AG09309 (cell line): ENCODE results near the gene FSD2.

Source experiments
- DNase-seq: peaks from one replicate; pipeline ENCODE4 v3.0.0-alpha.2; 2010; ENCODE audit warnings: low read depth
- H3K4me3 ChIP-seq: 2 replicates; pipeline ENCODE4 v1.5.1; 2011; ENCODE audit warnings: mild to moderate bottlenecking, low read depth, low read length, moderate library complexity; ENCODE audit not compliant: control insufficient read depth
- TF ChIP-seq, protein P1 (sequence below): IDR thresholded peaks from 2 replicates; pipeline ENCODE4 v1.5.1; 2011; ENCODE audit warnings: mild to moderate bottlenecking, low read depth, low read length, inconsistent platforms; ENCODE audit not compliant: insufficient read depth, control insufficient read depth; ENCODE audit errors: missing control alignments

Gene FSD2

DNA sequence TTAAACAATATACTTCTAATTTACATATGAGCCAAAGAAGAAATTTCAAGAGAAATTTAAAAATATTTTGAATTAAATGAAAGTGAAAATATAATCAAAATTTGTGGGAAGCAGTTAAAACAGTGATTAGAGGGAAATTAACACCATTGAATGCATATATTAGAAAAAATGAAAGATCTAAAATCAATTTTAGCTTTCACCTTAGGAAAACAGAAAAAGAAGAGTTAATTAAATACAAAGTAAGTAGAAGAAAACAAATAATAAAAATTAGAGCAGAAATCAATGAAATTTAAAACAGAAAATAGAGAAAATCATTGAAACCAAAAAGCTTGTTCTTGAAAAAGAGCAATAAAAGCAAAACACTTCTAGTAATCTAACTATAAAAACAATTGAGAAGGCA is 57.6 kb downstream of the FSD2 start:
- TF ChIP-seq, protein P1, sequence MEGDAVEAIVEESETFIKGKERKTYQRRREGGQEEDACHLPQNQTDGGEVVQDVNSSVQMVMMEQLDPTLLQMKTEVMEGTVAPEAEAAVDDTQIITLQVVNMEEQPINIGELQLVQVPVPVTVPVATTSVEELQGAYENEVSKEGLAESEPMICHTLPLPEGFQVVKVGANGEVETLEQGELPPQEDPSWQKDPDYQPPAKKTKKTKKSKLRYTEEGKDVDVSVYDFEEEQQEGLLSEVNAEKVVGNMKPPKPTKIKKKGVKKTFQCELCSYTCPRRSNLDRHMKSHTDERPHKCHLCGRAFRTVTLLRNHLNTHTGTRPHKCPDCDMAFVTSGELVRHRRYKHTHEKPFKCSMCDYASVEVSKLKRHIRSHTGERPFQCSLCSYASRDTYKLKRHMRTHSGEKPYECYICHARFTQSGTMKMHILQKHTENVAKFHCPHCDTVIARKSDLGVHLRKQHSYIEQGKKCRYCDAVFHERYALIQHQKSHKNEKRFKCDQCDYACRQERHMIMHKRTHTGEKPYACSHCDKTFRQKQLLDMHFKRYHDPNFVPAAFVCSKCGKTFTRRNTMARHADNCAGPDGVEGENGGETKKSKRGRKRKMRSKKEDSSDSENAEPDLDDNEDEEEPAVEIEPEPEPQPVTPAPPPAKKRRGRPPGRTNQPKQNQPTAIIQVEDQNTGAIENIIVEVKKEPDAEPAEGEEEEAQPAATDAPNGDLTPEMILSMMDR, result no peak
- no peak for DNase-seq
- H3K4me3 ChIP-seq, result no peak overlapping the region

DNA sequence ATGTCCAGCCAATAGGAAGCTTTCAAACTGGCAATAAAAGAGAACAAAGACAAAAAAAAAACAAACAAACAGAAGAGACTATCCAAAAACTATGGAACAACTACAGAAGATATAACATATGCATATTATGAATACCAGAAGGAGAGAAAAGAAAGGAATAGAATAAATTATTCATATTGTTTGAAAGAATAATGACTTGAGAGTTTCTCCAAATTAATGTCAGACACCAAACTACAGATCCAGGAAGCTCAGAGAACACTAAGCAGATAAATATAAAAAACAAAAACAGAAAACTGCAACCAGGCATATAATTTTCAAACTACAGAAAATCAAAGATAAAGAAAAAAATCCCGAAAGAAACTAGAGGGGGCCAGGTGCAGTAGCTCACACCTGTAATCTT is 62.1 kb downstream of the FSD2 start:
- H3K4me3 ChIP-seq, result no peak overlapping the region
- DNase-seq, result no peak
- TF ChIP-seq, protein P1, result no peak

DNA sequence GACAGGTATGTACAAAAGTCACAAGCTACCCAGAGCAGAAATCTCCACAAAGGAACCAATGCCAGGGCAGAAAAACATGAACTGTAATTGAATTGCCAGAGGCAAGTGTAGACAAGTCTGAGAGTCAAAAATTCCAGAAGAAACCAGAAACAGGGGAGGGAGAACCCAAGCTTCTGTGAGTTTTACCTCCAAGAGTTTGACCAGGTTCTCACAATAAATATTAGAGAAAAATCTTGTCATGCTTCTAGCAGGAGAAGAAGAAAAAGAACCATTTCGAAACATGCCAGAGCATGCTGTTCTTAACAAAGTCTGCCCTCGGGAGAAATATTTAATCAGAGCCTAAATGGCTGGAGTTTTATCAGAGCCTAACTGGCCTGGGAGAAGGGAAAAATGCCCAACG is 63.7 kb downstream of the FSD2 start:
- DNase-seq, result no peak
- no peak overlapping the region for H3K4me3 ChIP-seq
- TF ChIP-seq, protein P1, result no peak

DNA sequence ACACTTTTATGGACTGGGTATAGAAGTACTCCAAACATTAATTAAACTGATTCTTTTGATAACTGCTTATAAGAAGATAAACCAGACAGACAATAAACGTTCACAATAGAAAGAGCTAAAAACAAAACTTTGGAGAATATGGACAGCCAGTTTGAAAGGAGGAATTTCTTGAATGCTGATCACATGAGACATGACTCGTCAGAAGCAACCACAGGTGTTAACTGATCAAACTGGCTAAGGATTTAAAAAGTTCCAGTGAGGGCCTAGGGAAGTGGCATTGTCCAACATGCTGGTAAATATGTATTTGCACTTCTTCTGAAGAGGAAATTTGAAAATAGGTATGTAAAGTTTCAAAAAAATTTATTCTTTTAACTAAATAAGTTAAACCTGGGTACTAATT is 66.8 kb downstream of the FSD2 start:
- DNase-seq, result no peak
- TF ChIP-seq, protein P1, result no peak
- no peak overlapping the region for H3K4me3 ChIP-seq

DNA sequence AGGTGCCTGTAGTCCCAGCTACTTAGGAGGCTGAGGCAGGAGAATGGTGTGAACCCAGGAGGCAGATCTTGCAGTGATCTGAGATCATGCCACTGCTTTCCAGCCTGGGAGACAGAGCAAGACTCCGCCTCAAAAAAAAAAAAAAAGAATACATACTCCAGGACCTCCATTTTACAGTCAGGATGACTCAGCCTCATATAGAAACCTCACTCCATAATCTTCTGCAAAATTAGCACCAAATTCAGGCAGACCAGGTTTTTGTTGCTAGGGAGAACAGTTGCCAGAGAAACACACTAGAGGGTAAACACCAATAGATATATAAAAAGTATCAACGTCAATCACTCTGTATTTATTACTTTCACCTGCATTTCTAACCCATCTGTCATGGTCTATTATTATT is 67.9 kb downstream of the FSD2 start:
- no peak overlapping the region for H3K4me3 ChIP-seq
- TF ChIP-seq, protein P1, result no peak
- DNase-seq, result no peak

DNA sequence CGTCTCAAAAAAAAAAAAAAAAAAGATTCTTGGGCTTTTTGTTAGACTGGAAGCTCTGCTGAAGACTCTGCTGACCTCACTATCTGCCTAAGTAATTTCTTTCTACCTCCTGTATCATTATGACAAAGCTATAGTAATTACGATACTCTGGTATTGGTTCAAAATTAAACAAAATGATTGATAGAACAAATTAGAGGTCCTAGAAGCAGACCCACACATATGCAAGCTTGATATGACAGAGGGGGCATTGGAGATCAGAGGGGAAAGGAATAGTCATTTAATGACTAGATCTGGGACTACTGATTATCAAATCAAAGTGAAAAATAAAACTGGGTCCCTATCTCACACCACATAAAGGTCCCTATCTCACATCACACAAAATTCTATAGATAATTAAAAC is 74.3 kb downstream of the FSD2 start:
- no peak for DNase-seq
- TF ChIP-seq, protein P1, result no peak
- H3K4me3 ChIP-seq, result no peak overlapping the region

DNA sequence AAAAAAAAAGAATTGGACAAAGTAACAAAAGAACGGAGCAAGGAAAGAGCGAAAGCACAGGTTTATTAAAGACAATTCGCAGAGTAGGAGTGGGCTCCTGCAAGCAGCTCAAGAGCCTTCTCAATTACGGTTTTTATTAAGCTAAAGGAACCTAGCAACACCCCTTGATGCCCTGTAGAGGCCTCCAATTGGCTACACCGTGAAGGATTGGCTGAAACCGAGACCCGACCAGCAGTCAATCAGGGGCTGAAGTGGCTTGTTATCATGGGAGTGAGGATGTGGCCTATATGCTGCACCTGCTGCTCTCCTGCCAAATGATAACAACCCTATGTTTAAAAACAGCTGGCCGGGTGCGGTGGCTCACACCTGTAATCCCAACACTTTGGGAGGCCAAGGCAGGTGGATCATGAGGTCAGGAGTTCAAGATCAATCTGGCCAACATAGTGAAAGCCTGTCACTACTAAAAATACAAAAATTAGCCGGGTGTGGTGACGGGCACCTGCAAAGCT is 75.8 kb downstream of the FSD2 start:
- TF ChIP-seq, protein P1, result no peak
- no peak overlapping the region for H3K4me3 ChIP-seq
- no peak for DNase-seq
